ENCODE data around the gene AGBL1. TPM values are rescaled to one million over a fixed set of nuclear protein-coding genes. Genes with fewer than 3 reads are reported as not detected.

Gene AGBL1
- polyA plus RNA-seq, 1 donor (not counting 4 experiments of a cell fraction or from before 2014, with no cell fraction given) = not detected

DNA sequence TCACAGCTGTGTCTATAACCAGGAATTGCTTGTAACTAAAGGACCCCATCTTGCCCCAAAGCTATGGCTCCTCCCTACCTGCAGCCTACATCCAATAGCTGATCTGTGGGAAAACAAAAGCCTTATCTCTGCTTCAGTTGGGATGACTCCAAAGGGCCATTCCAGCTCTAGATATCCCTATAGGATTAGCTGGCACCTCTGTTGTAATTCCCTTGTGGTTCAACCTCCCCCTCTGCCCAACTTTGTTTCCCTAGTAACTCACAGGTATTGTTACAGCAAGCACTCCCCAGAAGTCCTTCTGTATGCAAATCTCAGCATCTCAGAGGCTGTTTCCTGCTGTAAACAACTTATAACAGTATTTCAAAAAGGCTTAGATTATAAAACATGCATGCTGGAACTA lies 478.6 kb downstream of the AGBL1 start:
- Histone ChIP-seq H3K9ac (ENCODE audit: control insufficient read depth, extremely low read depth, insufficient read depth, low read length) (no peak overlapping the region), H4K20me1 (ENCODE audit: control insufficient read depth, extremely low read depth, insufficient read depth, low read length) (no peaks in the 10 kb centered on the region), H3K9me3 (ENCODE audit: control insufficient read depth, low read depth, low read length) (no peaks in the 10 kb centered on the region), H3K79me2 (ENCODE audit: control insufficient read depth, insufficient read depth, low read length) (no peaks in the 10 kb centered on the region), H3K27ac (ENCODE audit: control insufficient read depth, insufficient read depth, low read length) (no peak overlapping the region), H3K4me1 (ENCODE audit: control insufficient read depth, extremely low read depth, insufficient read depth, low read length) (no peaks in the 10 kb centered on the region), H3K27me3 (ENCODE audit: control insufficient read depth, extremely low read depth, insufficient read depth, low read length) (no peaks in the 10 kb centered on the region), H2AFZ (ENCODE audit: control insufficient read depth, low read length) (no peak overlapping the region), H3K9me1 (ENCODE audit: control insufficient read depth, extremely low read depth, insufficient read depth, low read length) (no peaks in the 10 kb centered on the region), H3K4me3 (ENCODE audit: control insufficient read depth in 2 of 3, extremely low read depth in 1 of 3, insufficient read depth in 2 of 3, low read depth in 1 of 3, low read length in 3 of 3) (no peak overlapping the region), H3K4me2 (ENCODE audit: control insufficient read depth, extremely low read depth, insufficient read depth, low read depth, low read length) (no peak overlapping the region), H3K36me3 (ENCODE audit: control insufficient read depth in 2 of 2, extremely low read depth in 1 of 2, insufficient read depth in 2 of 2, low read length in 2 of 2) (no peaks in the 10 kb centered on the region)
- FAIRE-seq = no peak
- TF ChIP-seq EZH2 (IDR thresholded peaks at IDR 0.05; ENCODE audit: low read length) = no peak
- TF ChIP-seq, protein P1, sequence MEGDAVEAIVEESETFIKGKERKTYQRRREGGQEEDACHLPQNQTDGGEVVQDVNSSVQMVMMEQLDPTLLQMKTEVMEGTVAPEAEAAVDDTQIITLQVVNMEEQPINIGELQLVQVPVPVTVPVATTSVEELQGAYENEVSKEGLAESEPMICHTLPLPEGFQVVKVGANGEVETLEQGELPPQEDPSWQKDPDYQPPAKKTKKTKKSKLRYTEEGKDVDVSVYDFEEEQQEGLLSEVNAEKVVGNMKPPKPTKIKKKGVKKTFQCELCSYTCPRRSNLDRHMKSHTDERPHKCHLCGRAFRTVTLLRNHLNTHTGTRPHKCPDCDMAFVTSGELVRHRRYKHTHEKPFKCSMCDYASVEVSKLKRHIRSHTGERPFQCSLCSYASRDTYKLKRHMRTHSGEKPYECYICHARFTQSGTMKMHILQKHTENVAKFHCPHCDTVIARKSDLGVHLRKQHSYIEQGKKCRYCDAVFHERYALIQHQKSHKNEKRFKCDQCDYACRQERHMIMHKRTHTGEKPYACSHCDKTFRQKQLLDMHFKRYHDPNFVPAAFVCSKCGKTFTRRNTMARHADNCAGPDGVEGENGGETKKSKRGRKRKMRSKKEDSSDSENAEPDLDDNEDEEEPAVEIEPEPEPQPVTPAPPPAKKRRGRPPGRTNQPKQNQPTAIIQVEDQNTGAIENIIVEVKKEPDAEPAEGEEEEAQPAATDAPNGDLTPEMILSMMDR (optimal IDR thresholded peaks at IDR 0.05 in 1 of 3, IDR thresholded peaks at IDR 0.05 in 1 of 3, conservative IDR thresholded peaks at IDR 0.05 in 1 of 3; ENCODE audit: extremely low read depth in 1 of 3, insufficient read depth in 2 of 3, low read length in 3 of 3) = no peak
- DNase-seq (ENCODE audit: low read depth, low spot score) = no peak
- dilution Hi-C loops (cut with MboI; ENCODE audit: extremely low pct_ligation_motif_present, low sequenced_read_pairs) = no loop called here

DNA sequence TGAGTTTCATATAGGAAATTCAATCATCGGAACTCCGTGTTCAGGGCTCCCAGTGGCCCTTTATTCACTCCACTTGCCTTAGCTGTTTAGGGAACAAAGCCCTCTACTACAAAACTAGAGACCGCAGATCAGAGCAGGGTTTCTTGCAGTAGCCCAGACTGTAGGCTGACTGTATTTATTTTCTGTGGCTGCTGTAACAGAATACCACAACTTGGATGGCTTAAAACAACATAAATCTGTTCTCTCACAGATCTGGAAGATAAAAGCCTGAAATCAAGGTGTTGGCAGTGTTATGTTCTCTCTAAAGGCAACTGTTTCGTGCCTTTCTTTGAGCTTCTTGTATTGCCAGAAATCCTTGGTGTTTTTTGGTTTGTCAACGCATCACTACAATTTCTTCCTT lies 479.0 kb downstream of the AGBL1 start:
- no peaks in the 10 kb centered on the region for H3K36me3 ChIP-seq (ENCODE audit: control insufficient read depth in 2 of 2, extremely low read depth in 1 of 2, insufficient read depth in 2 of 2, low read length in 2 of 2)
- DNase-seq (ENCODE audit: low read depth, low spot score) (no peak), FAIRE-seq (no peak)
- H4K20me1 ChIP-seq (ENCODE audit: control insufficient read depth, extremely low read depth, insufficient read depth, low read length) = no peaks in the 10 kb centered on the region
- H2AFZ ChIP-seq (ENCODE audit: control insufficient read depth, low read length) = no peak overlapping the region
- no peak overlapping the region for H3K27ac ChIP-seq (ENCODE audit: control insufficient read depth, insufficient read depth, low read length)
- no peaks in the 10 kb centered on the region for H3K79me2 ChIP-seq (ENCODE audit: control insufficient read depth, insufficient read depth, low read length)
- no peak overlapping the region for H3K4me3 ChIP-seq (ENCODE audit: control insufficient read depth in 2 of 3, extremely low read depth in 1 of 3, insufficient read depth in 2 of 3, low read depth in 1 of 3, low read length in 3 of 3)
- H3K4me1 ChIP-seq (ENCODE audit: control insufficient read depth, extremely low read depth, insufficient read depth, low read length) = no peaks in the 10 kb centered on the region
- dilution Hi-C loops (cut with MboI; ENCODE audit: extremely low pct_ligation_motif_present, low sequenced_read_pairs) = no loop called here
- H3K9ac ChIP-seq (ENCODE audit: control insufficient read depth, extremely low read depth, insufficient read depth, low read length) = no peak overlapping the region
- H3K9me3 ChIP-seq (ENCODE audit: control insufficient read depth, low read depth, low read length) = no peaks in the 10 kb centered on the region
- no peak overlapping the region for H3K4me2 ChIP-seq (ENCODE audit: control insufficient read depth, extremely low read depth, insufficient read depth, low read depth, low read length)
- H3K27me3 ChIP-seq (ENCODE audit: control insufficient read depth, extremely low read depth, insufficient read depth, low read length) = no peaks in the 10 kb centered on the region
- no peaks in the 10 kb centered on the region for H3K9me1 ChIP-seq (ENCODE audit: control insufficient read depth, extremely low read depth, insufficient read depth, low read length)
- TF ChIP-seq, protein P1 (optimal IDR thresholded peaks at IDR 0.05 in 1 of 3, IDR thresholded peaks at IDR 0.05 in 1 of 3, conservative IDR thresholded peaks at IDR 0.05 in 1 of 3; ENCODE audit: extremely low read depth in 1 of 3, insufficient read depth in 2 of 3, low read length in 3 of 3) = no peak
